Urothelium cell line (cell line): ENCODE results near the gene FAXC.
A peak's percentile ranks its signal among the peaks of the same experiment; 100 is the strongest.

Experiments used
- DNase-seq: peaks from one replicate; pipeline ENCODE4 v3.0.0; 2011; ENCODE audit warnings: low spot score, mixed read lengths
- FAIRE-seq: peaks from 2 replicates; lab custom pipeline; 2011; peaks lifted over from hg19 to GRCh38; lab: Jason Lieb, UNC

Gene FAXC

GRCh38 chr6:99349171-99350141 is at the start of gene FAXC:
Gene FAXC (minus strand): TSS chr6:99349674. CDS start chr6:99349372, 302 bp downstream.
- DNase-seq = peak; percentile 64

DNA sequence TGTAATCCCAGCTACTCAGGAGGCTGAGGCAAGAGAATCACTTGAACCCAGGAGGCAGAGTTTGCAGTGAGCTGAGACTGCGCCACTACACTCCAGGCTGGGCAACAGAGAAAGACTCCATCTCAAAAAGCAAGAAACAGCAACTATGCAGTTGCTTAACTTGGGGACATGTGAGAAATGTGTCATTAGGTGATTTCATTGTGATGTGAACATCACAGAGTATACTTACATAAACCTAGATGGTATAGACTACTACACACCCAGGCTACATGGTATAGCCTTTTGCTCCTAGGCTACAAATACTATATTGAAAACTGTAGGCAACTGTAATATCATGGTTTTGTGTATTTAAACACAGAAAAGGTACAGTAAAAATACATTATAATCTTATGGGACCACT is 47.8 kb upstream of the FAXC start:
- no peak for FAIRE-seq
- DNase-seq = no peak

More at GRCh38 chr6:99349171-99350141, at the start of gene FAXC:
- no peak for FAIRE-seq

- DNase-seq (peak; percentile 80), FAIRE-seq (no peak)
These were observed 44.4 kb upstream of the FAXC start, which contains the start of gene COQ3 for GRCh38 chr6:99393698-99394531. Gene COQ3 (minus strand): TSS chr6:99394195. CDS start chr6:99394179, 16 bp downstream.

DNA sequence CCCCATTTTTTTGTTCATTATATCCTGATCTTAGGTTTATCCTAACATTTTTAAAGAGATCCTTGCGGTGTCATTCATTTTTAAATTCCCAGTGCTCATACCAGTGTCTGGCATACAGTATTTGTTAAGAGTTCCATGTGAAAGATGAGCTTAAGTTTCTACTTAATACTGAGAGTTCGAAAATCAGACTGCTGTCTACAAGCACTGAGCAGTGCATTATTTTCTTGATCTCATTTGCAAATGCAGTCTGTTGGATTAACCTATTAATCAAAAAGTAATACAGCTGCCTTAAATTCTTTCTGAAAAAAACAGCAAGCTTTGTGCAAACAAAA is 43.9 kb upstream of the FAXC start:
- FAIRE-seq (no peak), DNase-seq (no peak)

DNA sequence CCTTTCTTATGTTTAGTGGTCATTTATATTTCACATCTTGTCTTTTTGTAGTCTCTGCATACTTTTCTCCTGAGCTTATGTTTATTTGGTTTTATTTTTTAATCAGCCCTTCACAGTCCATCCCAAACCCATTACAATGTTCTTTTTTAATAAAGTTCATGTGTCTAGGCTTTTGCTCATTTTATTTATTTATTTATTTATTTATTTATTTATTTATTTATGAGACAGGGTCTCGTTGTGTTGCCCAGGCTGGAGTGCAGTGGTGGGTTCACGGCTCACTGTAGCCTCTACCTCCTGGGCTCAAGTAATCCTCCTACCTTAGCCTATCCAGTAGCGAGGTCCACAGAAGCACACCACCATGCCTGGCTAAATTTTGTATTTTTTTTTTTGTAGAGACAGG is 41.4 kb upstream of the FAXC start:
- FAIRE-seq = no peak
- no peak for DNase-seq

DNA sequence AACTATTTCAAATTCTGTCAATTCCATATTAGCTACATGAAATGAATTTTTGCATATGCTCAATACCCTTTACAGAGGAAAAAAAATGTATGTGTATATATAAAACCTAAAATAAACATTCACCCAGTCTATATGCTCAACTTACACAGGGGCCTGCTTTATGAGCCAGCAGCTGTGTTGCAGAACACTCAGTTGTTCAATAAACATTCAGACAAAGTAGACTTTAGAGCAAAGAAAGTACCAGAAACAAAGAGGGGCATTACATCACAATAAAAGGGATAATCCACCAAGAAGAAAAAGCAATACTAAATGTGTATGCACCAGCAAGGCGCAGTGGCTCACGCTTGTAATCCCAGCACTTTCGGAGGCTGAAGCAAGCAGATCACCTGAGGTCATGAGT is 35.0 kb upstream of the FAXC start:
- DNase-seq = no peak
- no peak for FAIRE-seq

DNA sequence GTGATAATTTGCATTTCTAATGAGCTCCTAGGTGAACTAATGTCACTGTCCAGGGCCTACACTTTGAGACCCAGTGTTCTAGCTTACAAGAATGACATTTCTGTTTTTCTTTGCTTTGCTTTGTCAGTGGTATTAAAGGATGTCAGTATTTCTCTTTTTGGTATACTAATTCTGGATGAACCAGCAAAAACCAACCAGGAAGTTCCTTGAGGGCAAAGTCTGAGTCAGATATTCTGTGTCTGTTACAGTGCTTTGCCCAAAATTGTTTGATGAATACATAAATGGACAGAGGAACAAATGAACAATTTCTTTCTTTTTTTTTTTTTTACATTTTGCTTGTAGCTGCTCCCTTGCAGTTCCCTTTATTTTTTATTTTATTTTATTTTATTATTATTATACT is 29.2 kb upstream of the FAXC start:
- no peak for FAIRE-seq

DNA sequence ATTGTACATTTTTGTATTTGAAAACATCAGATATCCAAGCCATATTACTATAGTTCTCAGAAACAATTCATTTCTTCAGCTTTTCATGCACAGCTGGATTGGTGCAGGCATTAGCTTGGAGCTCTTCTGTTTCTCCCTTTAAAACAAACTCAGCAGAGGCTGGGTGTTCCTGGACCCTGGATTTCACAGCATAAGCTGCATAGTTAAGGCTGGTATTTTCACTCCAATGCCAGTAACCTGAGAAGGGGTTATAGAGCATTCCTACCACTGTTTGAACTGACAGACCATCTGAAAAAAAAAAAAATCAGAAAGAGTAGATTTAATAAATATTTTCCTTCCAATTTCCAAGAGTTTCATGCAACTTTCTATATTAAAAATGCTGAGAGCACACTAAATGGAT is 20.1 kb upstream of the FAXC start:
- DNase-seq = no peak
- FAIRE-seq = no peak

More for the DNA sequence above, 29.2 kb upstream of the FAXC start:
- DNase-seq = no peak

DNA sequence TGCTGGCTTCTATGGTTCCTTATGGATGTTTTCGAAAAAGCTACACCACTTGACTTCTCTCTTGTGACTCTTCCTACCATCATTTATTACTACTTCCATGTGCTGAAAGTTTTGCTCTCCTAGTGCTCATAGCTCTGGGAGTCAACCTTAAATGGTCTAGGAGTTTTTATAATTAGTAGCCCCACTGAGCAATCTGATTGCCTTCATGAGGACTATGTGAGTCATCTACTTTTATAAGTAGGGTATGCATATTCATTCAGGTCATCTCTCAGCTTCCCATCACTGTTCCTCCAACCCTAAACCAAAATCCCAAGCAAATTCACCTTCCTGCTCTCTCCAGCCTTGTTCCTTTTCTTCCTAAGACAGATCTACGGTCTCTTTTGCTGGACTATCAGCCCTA is 17.4 kb upstream of the FAXC start:
- FAIRE-seq = no peak
- DNase-seq = no peak

- no peak for FAIRE-seq
These were observed 14.6 kb upstream of the FAXC start for GRCh38 chr6:99364026-99364425.

DNA sequence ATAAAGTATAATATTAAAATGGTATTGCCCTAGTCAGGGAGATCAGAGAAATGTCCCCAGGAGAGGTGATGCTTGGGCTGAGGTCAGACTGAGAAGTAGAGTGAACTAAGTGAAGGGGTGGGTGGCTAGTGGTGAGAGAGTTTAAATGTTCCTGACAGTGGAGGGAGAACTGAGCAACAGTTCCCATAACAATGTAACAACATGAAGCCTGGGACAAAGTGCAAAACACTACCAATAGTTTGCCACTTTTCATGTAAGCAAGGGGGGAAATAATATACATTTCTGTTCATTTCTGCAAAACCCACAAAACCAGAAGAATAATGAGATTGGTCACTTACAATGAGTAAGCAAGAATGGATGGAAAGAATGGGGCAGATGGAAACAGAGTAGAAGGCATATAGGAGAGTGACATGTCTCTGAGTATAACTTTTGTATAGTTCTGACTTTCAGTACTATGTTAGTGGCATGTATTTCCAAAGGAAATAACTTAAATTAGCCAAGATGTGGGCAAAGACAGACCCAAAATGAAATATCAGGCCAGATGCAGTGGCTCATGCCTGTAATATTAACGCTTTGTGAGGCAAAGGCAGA is 13.3 kb upstream of the FAXC start:
- DNase-seq (no peak), FAIRE-seq (no peak)

More at GRCh38 chr6:99364026-99364425, 14.6 kb upstream of the FAXC start:
- no peak for DNase-seq

DNA sequence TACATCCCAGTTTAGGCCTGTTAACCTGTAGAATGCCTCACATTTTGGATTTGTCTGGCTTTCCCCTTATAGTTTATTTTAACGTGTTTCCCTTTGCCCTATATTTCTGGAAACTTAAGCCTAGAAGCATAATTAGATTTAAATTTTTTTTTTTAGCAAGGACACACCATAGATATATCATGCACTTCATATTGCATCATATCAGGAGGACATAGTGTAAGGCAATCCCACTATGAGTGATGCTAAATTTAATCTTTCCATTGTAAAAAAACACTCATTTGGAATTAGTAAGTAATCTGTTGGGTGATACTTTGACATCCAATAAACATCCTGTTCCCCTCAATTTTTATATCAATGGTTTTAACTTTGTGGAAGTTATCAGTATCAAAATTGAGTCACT is 10.3 kb upstream of the FAXC start:
- no peak for FAIRE-seq
- no peak for DNase-seq

DNA sequence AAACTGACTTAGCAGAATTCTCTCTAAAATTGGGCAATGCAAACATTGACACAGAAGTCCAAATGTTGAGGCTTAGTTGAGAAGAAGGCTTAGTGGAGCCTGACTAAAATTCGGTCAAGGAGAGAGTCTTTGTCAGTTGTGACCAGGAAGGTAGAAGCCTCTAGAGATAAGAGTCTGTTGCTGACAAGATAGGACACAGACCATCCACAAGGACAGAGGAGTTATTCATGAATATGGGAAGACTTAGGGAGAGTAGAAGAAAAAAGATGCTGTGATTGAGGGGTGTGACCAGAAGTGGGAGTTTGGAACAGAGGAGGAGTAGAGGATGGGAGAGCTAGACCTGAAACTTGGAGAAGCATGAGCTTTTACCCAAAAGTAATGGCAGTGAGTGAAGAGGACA is 7.2 kb upstream of the FAXC start:
- FAIRE-seq = no peak
- DNase-seq = no peak

- FAIRE-seq (no peak), DNase-seq (no peak)
These were observed 5.5 kb upstream of the FAXC start for GRCh38 chr6:99354983-99355382.

DNA sequence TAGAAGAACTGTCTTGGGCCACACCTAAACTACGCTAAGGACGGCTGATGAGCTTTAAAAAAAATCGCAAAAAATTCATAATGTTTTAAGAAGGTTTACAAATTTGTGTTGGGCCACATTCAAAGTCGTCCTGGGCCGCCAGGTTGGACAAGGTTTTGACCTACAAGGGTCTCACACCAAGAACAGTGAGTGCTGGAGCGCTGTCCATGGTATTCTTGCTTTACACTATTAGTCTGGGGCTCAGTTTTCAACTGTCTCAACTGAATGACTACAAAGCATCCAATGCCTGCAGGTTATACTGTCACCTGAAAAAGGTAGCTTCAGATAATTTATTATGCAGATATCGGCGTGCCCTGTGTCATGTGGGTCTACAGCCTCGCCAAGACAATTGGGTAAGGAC is 3.7 kb upstream of the FAXC start:
- FAIRE-seq (no peak), DNase-seq (no peak)

DNA sequence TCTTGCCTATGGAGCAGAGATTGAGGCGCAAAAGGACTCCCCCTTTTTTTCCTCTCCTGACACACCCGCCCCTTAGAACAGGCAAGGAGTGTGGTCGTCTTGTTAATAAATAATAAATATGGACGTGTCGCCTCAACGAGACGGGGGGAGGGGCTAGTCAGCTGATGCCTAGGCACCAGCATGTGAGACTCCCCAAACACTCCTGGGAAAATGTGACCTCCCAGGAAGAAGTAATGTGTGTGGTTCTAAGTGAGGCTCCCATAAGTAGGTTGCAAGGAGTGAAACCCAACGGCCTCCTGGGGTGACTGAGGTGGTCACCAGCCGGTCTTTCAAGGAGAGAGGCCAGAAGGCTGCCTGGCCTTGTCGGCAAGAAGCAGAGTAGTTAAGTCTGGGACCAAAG is 1.1 kb upstream of the FAXC start:
- DNase-seq (no peak), FAIRE-seq (no peak)

DNA sequence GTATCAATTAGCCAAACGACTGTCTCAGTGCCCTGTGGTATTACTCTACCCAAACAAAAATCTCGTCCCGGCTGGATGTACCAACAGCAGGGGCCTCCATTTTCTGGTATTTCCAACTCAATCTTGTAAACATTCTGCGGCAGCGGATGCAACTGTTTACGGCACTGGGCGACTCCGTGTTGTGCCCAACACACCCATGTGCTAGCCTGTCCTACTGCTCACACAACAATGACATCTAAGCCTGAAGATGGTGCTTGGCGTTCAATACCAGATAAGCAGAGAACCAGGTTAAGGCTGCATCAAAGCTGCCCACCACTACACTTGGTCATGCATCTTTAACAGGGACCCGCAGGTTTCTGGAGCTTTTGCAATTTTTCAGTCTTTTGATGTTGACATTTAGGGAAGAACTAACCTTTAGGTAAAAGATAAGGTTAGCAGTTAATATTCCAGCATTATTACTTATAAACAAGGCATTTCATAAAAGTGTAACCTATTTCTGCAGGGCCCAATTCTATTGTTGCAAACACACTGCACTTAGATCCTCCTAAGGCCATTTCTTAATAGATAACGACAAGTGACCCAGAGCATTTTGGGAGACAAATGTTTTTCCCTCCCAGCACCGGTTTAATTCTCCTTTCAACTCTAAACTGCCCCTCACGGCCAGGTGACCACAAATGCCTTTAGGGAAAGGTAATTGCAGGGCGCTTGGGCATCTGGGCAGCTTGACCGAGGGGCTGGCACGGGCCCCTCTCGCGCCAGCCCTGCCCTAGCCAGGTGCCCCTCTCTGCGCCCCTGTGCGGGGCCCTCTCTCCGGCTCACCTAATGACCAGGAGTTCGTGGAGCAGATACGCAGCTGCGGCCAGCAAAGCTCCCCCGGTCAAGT is 945 bp downstream of the FAXC start:
- FAIRE-seq (no peak), DNase-seq (no peak)

DNA sequence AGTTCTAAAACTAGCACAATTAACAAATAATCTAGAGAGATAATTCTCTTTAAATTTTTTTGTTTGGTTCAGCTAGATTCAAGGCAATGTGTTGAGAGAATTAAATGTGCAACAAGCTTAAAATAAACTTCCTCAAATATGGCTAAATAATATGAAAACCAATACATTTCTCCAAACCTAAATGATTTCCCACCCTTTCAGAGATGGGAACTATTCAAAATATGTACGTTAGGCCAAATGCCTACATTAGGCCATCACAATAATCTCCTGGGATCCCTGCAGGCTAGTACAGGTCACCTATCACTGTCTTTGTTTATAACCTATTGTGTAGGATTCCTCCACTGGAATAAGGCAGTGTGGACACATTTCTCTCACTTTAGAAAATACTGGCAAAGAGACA is 1.7 kb downstream of the FAXC start:
- DNase-seq = no peak

GRCh38 chr6:99346595-99346994 is 2.9 kb downstream of the FAXC start:
- no peak for FAIRE-seq
- DNase-seq = no peak

More for the DNA sequence above, 1.7 kb downstream of the FAXC start:
- FAIRE-seq = no peak

DNA sequence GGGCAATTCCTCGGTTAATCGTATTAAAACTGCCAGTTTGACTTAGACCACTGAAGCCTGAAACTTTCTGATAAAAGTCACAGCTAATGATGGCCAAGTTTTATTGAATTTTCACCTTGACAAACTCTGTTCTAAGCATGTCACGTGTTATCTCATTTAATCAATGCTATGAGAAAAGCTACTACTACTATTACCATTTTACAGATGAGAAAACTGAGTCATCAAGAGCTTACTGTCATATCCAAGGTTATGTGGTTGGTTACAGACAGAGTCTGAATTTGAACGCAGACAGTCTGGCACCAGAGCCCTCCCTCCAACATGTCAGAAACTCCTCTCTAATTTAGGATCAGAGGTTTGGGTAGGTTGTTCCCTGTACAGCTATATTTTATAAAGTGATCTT is 4.3 kb downstream of the FAXC start:
- FAIRE-seq = no peak
- no peak for DNase-seq
